ENCODE measurements around the gene UBQLN4.
"Not testable (repeated sequence)": the region's sequence is repeated elsewhere in the genome, so short reads cannot be mapped to it uniquely, and the experiment has no call there.

The UBQLN4 gene

DNA sequence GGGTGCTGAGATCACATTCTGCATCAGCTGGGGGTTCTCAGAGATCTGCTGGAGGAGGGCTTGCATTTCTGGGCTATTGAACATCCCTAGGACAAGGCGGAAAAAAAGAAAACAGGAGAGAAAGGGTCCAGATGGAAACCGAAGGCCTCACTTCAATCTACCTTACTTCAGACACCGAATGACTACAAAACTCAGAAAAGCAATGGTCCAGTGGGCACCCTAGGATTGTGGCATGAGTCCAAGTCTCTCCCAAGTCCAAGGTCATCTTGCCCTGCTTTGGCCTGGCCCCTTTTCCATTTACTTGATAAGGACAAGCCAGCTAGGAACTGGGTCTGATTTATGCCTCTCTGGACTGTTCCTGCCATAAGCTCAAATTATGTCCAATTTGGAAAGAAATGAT, 10.8 kb downstream of the UBQLN4 start:
- no peak overlapping the region for H3K9ac ChIP-seq (ENCODE audit: low read length in 2 of 2)
- H3K4me3 ChIP-seq (ENCODE audit: low read length in 2 of 2), result no peak overlapping the region
- no peaks in the 10 kb centered on the region for H3K9me3 ChIP-seq (ENCODE audit: control insufficient read depth in 2 of 2, low read length in 2 of 2)
- H3K4me1 ChIP-seq (ENCODE audit: control insufficient read depth, insufficient read depth, low read length), result no peaks in the 10 kb centered on the region
- H3K36me3 ChIP-seq (ENCODE audit: control insufficient read depth in 2 of 2, insufficient read depth in 2 of 2, low read length in 2 of 2), result peaks cover 28 to 31% of the 10 kb centered on the region in 2 donors
- no peak overlapping the region for H3K27ac ChIP-seq (ENCODE audit: low read length)
- H3K27me3 ChIP-seq (ENCODE audit: control insufficient read depth in 1 of 2, insufficient read depth in 2 of 2, low read length in 2 of 2), result no peaks in the 10 kb centered on the region

GRCh38 chr1:156034991-156035390, 18.6 kb downstream of the UBQLN4 start:
- not testable (repeated sequence) for H3K27ac ChIP-seq (ENCODE audit: low read length); H3K9me3 ChIP-seq (ENCODE audit: control insufficient read depth in 2 of 2, low read length in 2 of 2); H3K4me1 ChIP-seq (ENCODE audit: control insufficient read depth, insufficient read depth, low read length); H3K36me3 ChIP-seq (ENCODE audit: control insufficient read depth in 2 of 2, insufficient read depth in 2 of 2, low read length in 2 of 2); H3K4me3 ChIP-seq (ENCODE audit: low read length in 2 of 2); H3K9ac ChIP-seq (ENCODE audit: low read length in 2 of 2); H3K27me3 ChIP-seq (ENCODE audit: control insufficient read depth in 1 of 2, insufficient read depth in 2 of 2, low read length in 2 of 2)

GRCh38 chr1:156033011-156033410, 20.6 kb downstream of the UBQLN4 start:
- no peaks in the 10 kb centered on the region for H3K27me3 ChIP-seq (ENCODE audit: control insufficient read depth in 1 of 2, insufficient read depth in 2 of 2, low read length in 2 of 2)
- no peak overlapping the region for H3K27ac ChIP-seq (ENCODE audit: low read length)
- H3K4me1 ChIP-seq (ENCODE audit: control insufficient read depth, insufficient read depth, low read length), result no peaks in the 10 kb centered on the region
- H3K4me3 ChIP-seq (ENCODE audit: low read length in 2 of 2), result no peak overlapping the region
- H3K9ac ChIP-seq (ENCODE audit: low read length in 2 of 2), result no peak overlapping the region
- H3K36me3 ChIP-seq (ENCODE audit: control insufficient read depth in 2 of 2, insufficient read depth in 2 of 2, low read length in 2 of 2), result peaks cover 0 to 6% of the 10 kb centered on the region in 2 donors
- no peaks in the 10 kb centered on the region for H3K9me3 ChIP-seq (ENCODE audit: control insufficient read depth in 2 of 2, low read length in 2 of 2)

- H3K27ac ChIP-seq (ENCODE audit: low read length), result no peak overlapping the region
These were observed 27.0 kb downstream of the UBQLN4 start for GRCh38 chr1:156026588-156026987.

GRCh38 chr1:156025876-156026275, 27.7 kb downstream of the UBQLN4 start:
- Histone ChIP-seq H3K4me3 (ENCODE audit: low read length in 2 of 2) (no peak overlapping the region), H3K27ac (ENCODE audit: low read length) (no peak overlapping the region), H3K9ac (ENCODE audit: low read length in 2 of 2) (peak overlapping the region in 1 of 2 donors; percentile 5), H3K27me3 (ENCODE audit: control insufficient read depth in 1 of 2, insufficient read depth in 2 of 2, low read length in 2 of 2) (peaks cover 0 to 3% of the 10 kb centered on the region in 2 donors), H3K9me3 (ENCODE audit: control insufficient read depth in 2 of 2, low read length in 2 of 2) (no peaks in the 10 kb centered on the region), H3K4me1 (ENCODE audit: control insufficient read depth, insufficient read depth, low read length) (no peaks in the 10 kb centered on the region), H3K36me3 (ENCODE audit: control insufficient read depth in 2 of 2, insufficient read depth in 2 of 2, low read length in 2 of 2) (no peaks in the 10 kb centered on the region)

More at GRCh38 chr1:156026588-156026987, 27.0 kb downstream of the UBQLN4 start:
- H3K4me1 ChIP-seq (ENCODE audit: control insufficient read depth, insufficient read depth, low read length), result no peaks in the 10 kb centered on the region
- H3K9ac ChIP-seq (ENCODE audit: low read length in 2 of 2), result no peak overlapping the region
- no peak overlapping the region for H3K4me3 ChIP-seq (ENCODE audit: low read length in 2 of 2)
- H3K9me3 ChIP-seq (ENCODE audit: control insufficient read depth in 2 of 2, low read length in 2 of 2), result no peaks in the 10 kb centered on the region
- H3K27me3 ChIP-seq (ENCODE audit: control insufficient read depth in 1 of 2, insufficient read depth in 2 of 2, low read length in 2 of 2), result peaks cover 0 to 3% of the 10 kb centered on the region in 2 donors
- H3K36me3 ChIP-seq (ENCODE audit: control insufficient read depth in 2 of 2, insufficient read depth in 2 of 2, low read length in 2 of 2), result no peaks in the 10 kb centered on the region

DNA sequence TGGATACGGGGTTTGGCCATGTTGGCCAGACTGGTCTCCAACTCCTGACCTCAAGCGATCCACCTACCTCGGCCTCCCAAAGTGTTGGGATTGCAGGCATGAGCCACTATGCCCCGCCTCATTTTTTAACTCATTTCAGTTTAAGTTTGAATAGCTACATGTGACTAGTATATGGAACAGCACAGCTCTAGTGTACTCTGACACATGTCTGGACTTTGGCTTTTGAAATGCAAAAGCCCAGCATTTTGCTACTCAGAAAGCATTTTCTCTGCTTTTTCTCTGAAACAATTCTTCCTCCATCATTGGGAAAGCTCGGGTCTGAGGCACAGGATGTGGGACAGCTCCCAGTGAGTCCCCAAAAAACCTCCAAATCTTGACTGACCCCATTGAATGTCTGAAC, 28.8 kb downstream of the UBQLN4 start:
- H3K9me3 ChIP-seq (ENCODE audit: control insufficient read depth in 2 of 2, low read length in 2 of 2), result no peaks in the 10 kb centered on the region
- no peak overlapping the region for H3K27ac ChIP-seq (ENCODE audit: low read length)
- H3K9ac ChIP-seq (ENCODE audit: low read length in 2 of 2), result no peak overlapping the region
- no peaks in the 10 kb centered on the region for H3K36me3 ChIP-seq (ENCODE audit: control insufficient read depth in 2 of 2, insufficient read depth in 2 of 2, low read length in 2 of 2)
- H3K4me3 ChIP-seq (ENCODE audit: low read length in 2 of 2), result no peak overlapping the region
- H3K4me1 ChIP-seq (ENCODE audit: control insufficient read depth, insufficient read depth, low read length), result peaks cover 7% of the 10 kb centered on the region
- peaks cover 0 to 3% of the 10 kb centered on the region in 2 donors for H3K27me3 ChIP-seq (ENCODE audit: control insufficient read depth in 1 of 2, insufficient read depth in 2 of 2, low read length in 2 of 2)

GRCh38 chr1:156021954-156022353, 31.6 kb downstream of the UBQLN4 start:
- Histone ChIP-seq H3K27me3 (ENCODE audit: control insufficient read depth in 1 of 2, insufficient read depth in 2 of 2, low read length in 2 of 2) (peaks cover 0 to 3% of the 10 kb centered on the region in 2 donors), H3K9ac (ENCODE audit: low read length in 2 of 2) (peak overlapping the region in 1 of 2 donors; percentile 13), H3K27ac (ENCODE audit: low read length) (no peak overlapping the region), H3K4me3 (ENCODE audit: low read length in 2 of 2) (no peak overlapping the region), H3K9me3 (ENCODE audit: control insufficient read depth in 2 of 2, low read length in 2 of 2) (no peaks in the 10 kb centered on the region), H3K36me3 (ENCODE audit: control insufficient read depth in 2 of 2, insufficient read depth in 2 of 2, low read length in 2 of 2) (peaks cover 3 to 7% of the 10 kb centered on the region in 2 donors), H3K4me1 (ENCODE audit: control insufficient read depth, insufficient read depth, low read length) (peaks cover 7% of the 10 kb centered on the region)

- peak overlapping the region; percentile 73 to 81 for H3K9ac ChIP-seq (ENCODE audit: low read length in 2 of 2)
- peaks cover 3 to 7% of the 10 kb centered on the region in 2 donors for H3K36me3 ChIP-seq (ENCODE audit: control insufficient read depth in 2 of 2, insufficient read depth in 2 of 2, low read length in 2 of 2)
- H3K27me3 ChIP-seq (ENCODE audit: control insufficient read depth in 1 of 2, insufficient read depth in 2 of 2, low read length in 2 of 2), result peaks cover 0 to 3% of the 10 kb centered on the region in 2 donors
- H3K9me3 ChIP-seq (ENCODE audit: control insufficient read depth in 2 of 2, low read length in 2 of 2), result no peaks in the 10 kb centered on the region
- H3K27ac ChIP-seq (ENCODE audit: low read length), result peak overlapping the region; percentile 8
- H3K4me1 ChIP-seq (ENCODE audit: control insufficient read depth, insufficient read depth, low read length), result peaks cover 7% of the 10 kb centered on the region
- peak overlapping the region; percentile 76 to 91 for H3K4me3 ChIP-seq (ENCODE audit: low read length in 2 of 2)
These were observed 32.5 kb downstream of the UBQLN4 start for GRCh38 chr1:156021093-156021428.

DNA sequence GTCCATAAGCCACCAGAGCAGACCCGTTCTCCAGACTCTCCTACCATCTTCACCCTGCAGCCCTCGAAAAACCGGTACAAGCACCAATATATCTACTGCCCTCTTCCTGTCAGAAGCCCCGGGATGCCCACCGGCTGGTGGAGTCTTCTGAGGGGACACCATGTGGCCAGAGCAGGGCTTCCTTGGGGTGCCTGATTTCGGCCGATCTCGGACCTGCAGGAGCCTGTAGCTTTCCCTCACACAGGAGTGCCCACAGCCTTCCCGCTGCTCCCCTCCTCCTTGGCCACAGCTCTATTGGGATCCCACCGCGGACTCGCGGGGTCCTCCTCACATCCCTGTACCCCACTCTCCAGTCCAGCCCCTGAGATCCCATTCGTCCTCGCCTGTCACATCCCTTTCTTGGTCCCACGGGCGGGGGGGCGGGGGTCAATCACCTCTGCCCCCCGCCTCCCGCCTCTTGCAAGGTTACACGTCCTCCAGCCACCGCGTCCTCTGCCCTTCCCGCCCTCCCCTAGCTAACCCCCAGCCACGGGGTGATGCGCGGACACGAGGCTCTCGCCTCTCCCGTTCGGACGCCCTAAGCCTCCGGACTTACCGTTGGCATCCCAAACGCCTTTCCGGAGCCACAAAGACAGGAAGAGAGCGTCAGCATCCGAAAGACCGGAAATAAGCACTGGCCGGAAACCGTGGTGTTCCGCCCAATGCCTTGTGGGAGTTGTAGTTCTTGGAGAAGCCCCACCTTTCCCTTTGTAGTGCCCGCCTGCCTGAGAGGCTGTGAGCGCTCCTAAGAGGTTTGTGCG, 33.1 kb downstream of the UBQLN4 start, which contains the start of gene SSR2:
Gene SSR2 (minus strand): TSS at position 659 of the 800 bp plus-strand sequence. CDS start 784 bp downstream, outside the sequence.
- H3K36me3 ChIP-seq (ENCODE audit: control insufficient read depth in 2 of 2, insufficient read depth in 2 of 2, low read length in 2 of 2), result peaks cover 3 to 7% of the 10 kb centered on the region in 2 donors
- peaks cover 0 to 3% of the 10 kb centered on the region in 2 donors for H3K27me3 ChIP-seq (ENCODE audit: control insufficient read depth in 1 of 2, insufficient read depth in 2 of 2, low read length in 2 of 2)
- peak within 1 kb of the TSS; percentile 73 to 81 for H3K9ac ChIP-seq (ENCODE audit: low read length in 2 of 2)
- H3K4me3 ChIP-seq (ENCODE audit: low read length in 2 of 2), result peak within 1 kb of the TSS; percentile 76 to 91
- H3K9me3 ChIP-seq (ENCODE audit: control insufficient read depth in 2 of 2, low read length in 2 of 2), result no peaks in the 10 kb centered on the region
- peaks cover 7% of the 10 kb centered on the region for H3K4me1 ChIP-seq (ENCODE audit: control insufficient read depth, insufficient read depth, low read length)
- peak within 1 kb of the TSS; percentile 24 for H3K27ac ChIP-seq (ENCODE audit: low read length)

GRCh38 chr1:156019946-156020292, 33.7 kb downstream of the UBQLN4 start:
- peak overlapping the region; percentile 24 for H3K27ac ChIP-seq (ENCODE audit: low read length)
- H3K9me3 ChIP-seq (ENCODE audit: control insufficient read depth in 2 of 2, low read length in 2 of 2), result no peaks in the 10 kb centered on the region
- H3K27me3 ChIP-seq (ENCODE audit: control insufficient read depth in 1 of 2, insufficient read depth in 2 of 2, low read length in 2 of 2), result no peaks in the 10 kb centered on the region
- H3K9ac ChIP-seq (ENCODE audit: low read length in 2 of 2), result peak overlapping the region; percentile 73 to 81
- peak overlapping the region; percentile 76 to 91 for H3K4me3 ChIP-seq (ENCODE audit: low read length in 2 of 2)
- peaks cover 7% of the 10 kb centered on the region for H3K4me1 ChIP-seq (ENCODE audit: control insufficient read depth, insufficient read depth, low read length)
- peaks cover 3 to 10% of the 10 kb centered on the region in 2 donors for H3K36me3 ChIP-seq (ENCODE audit: control insufficient read depth in 2 of 2, insufficient read depth in 2 of 2, low read length in 2 of 2)

DNA sequence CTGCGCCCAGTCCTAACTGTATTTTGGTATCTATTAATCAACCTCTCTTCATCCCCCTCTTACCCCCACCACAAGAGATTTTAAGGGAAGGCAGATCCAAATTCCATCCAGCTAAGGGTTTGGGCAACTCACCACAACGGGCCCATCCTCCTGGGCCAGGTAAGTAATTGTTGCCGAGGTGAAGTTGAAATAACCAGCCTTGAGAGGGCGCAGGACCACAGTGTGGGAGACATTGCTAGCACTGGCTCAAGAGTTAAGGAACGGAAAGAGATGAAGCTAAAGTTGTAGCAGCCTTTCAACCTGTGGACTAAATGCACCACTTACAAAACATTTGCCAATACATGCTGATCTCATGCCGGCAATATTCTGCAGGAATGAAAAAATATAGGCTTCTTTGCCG, 38.8 kb downstream of the UBQLN4 start:
- Histone ChIP-seq H3K9ac (ENCODE audit: low read length in 2 of 2) (no peak overlapping the region), H3K36me3 (ENCODE audit: control insufficient read depth in 2 of 2, insufficient read depth in 2 of 2, low read length in 2 of 2) (peaks cover 26 to 43% of the 10 kb centered on the region in 2 donors), H3K4me1 (ENCODE audit: control insufficient read depth, insufficient read depth, low read length) (peaks cover under 1% of the 10 kb centered on the region), H3K27me3 (ENCODE audit: control insufficient read depth in 1 of 2, insufficient read depth in 2 of 2, low read length in 2 of 2) (no peaks in the 10 kb centered on the region), H3K9me3 (ENCODE audit: control insufficient read depth in 2 of 2, low read length in 2 of 2) (no peaks in the 10 kb centered on the region), H3K4me3 (ENCODE audit: low read length in 2 of 2) (no peak overlapping the region), H3K27ac (ENCODE audit: low read length) (no peak overlapping the region)
